ENCODE data around the gene GRIN2B. TPM values are rescaled to one million over a fixed set of nuclear protein-coding genes. Genes with fewer than 3 reads are reported as not detected.

GRIN2B gene
- total RNA-seq, 2 donors from 2014 or later = 2.1 to 8.1 TPM

DNA sequence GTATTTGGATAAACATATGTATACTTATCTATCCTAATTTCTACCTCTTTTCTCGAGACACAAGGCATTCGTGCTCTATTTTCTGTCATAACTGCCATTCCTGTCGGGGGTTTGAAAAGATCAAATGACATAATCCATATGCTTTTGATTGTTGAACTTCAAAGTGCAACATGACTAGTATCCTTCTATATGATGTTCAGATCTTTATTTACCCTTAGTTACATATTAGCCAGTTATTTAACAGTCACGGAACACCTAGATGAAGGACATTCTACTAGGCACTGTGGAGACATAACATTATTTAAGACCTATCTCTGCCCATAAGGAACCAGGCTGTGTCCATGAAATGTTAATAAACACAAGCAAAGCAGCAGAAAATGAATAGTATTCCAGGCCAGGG, 11.2 kb upstream of the GRIN2B start:
- TF ChIP-seq, protein P1, sequence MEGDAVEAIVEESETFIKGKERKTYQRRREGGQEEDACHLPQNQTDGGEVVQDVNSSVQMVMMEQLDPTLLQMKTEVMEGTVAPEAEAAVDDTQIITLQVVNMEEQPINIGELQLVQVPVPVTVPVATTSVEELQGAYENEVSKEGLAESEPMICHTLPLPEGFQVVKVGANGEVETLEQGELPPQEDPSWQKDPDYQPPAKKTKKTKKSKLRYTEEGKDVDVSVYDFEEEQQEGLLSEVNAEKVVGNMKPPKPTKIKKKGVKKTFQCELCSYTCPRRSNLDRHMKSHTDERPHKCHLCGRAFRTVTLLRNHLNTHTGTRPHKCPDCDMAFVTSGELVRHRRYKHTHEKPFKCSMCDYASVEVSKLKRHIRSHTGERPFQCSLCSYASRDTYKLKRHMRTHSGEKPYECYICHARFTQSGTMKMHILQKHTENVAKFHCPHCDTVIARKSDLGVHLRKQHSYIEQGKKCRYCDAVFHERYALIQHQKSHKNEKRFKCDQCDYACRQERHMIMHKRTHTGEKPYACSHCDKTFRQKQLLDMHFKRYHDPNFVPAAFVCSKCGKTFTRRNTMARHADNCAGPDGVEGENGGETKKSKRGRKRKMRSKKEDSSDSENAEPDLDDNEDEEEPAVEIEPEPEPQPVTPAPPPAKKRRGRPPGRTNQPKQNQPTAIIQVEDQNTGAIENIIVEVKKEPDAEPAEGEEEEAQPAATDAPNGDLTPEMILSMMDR (conservative IDR thresholded peaks at IDR 0.05) = no peak
- H3K4me1 ChIP-seq (ENCODE audit: control insufficient read depth, insufficient read depth, low read length) = no peaks in the 10 kb centered on the region
- no peak overlapping the region for H3K27ac ChIP-seq (ENCODE audit: low read depth, low read length)
- no peak overlapping the region for H3K9ac ChIP-seq (ENCODE audit: extremely low read depth, low read length, poor library complexity, severe bottlenecking)
- H3K4me1 Mint-ChIP-seq = no peaks in the 10 kb centered on the region
- H3K27me3 ChIP-seq (ENCODE audit: control insufficient read depth, insufficient read depth, low read length, poor library complexity, severe bottlenecking) = no peaks in the 10 kb centered on the region
- WGBS, 2 experiments (ENCODE audit: insufficient coverage in 1 of 2, insufficient read length in 1 of 2) = 89 to 100% methylated on average over 2 to 4 of the region's 4 CpGs
- no peak overlapping the region for H3K27ac Mint-ChIP-seq
- H3K9me3 Mint-ChIP-seq = no peaks in the 10 kb centered on the region
- DNase-seq = no peak
- H3K36me3 Mint-ChIP-seq (ENCODE audit: low read depth) = no peaks in the 10 kb centered on the region
- H3K27me3 Mint-ChIP-seq (ENCODE audit: insufficient read depth) = peaks cover 10% of the 10 kb centered on the region
- H3K9me3 ChIP-seq (ENCODE audit: control insufficient read depth, low read length) = no peaks in the 10 kb centered on the region
- no peak overlapping the region for H3K4me3 Mint-ChIP-seq
- no peaks in the 10 kb centered on the region for H3K36me3 ChIP-seq (ENCODE audit: control insufficient read depth, insufficient read depth, low read length)
- no peak overlapping the region for H3K4me3 ChIP-seq (ENCODE audit: low read length)

DNA sequence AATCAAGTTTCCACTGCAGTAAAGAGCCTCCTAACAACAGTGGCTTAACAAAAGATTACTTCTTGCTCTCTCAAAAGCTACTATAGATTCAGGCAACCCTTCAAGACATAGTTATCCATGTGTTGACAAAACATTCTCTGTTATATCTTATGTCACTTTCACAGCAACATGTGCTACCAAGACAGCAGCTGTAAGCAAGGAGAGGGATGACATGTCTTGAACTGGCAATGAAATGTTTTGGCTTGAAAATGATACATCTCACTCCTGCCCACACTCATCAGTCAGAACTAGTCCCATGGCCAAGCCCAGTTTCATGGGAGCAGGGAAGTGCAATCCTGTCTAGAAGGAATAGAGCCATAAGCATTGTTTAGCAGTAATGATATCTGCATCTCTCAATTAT, 10.7 kb upstream of the GRIN2B start:
- H3K27me3 ChIP-seq (ENCODE audit: control insufficient read depth, insufficient read depth, low read length, poor library complexity, severe bottlenecking) = no peaks in the 10 kb centered on the region
- no peaks in the 10 kb centered on the region for H3K4me1 ChIP-seq (ENCODE audit: control insufficient read depth, insufficient read depth, low read length)
- no peaks in the 10 kb centered on the region for H3K9me3 Mint-ChIP-seq
- no peak for DNase-seq
- no peaks in the 10 kb centered on the region for H3K36me3 Mint-ChIP-seq (ENCODE audit: low read depth)
- peaks cover 10% of the 10 kb centered on the region for H3K27me3 Mint-ChIP-seq (ENCODE audit: insufficient read depth)
- H3K4me3 ChIP-seq (ENCODE audit: low read length) = no peak overlapping the region
- no peaks in the 10 kb centered on the region for H3K36me3 ChIP-seq (ENCODE audit: control insufficient read depth, insufficient read depth, low read length)
- TF ChIP-seq, protein P1 (conservative IDR thresholded peaks at IDR 0.05) = no peak
- H3K9ac ChIP-seq (ENCODE audit: extremely low read depth, low read length, poor library complexity, severe bottlenecking) = no peak overlapping the region
- no peaks in the 10 kb centered on the region for H3K4me1 Mint-ChIP-seq
- H3K27ac Mint-ChIP-seq = no peak overlapping the region
- no peaks in the 10 kb centered on the region for H3K9me3 ChIP-seq (ENCODE audit: control insufficient read depth, low read length)
- H3K27ac ChIP-seq (ENCODE audit: low read depth, low read length) = no peak overlapping the region
- H3K4me3 Mint-ChIP-seq = no peak overlapping the region

DNA sequence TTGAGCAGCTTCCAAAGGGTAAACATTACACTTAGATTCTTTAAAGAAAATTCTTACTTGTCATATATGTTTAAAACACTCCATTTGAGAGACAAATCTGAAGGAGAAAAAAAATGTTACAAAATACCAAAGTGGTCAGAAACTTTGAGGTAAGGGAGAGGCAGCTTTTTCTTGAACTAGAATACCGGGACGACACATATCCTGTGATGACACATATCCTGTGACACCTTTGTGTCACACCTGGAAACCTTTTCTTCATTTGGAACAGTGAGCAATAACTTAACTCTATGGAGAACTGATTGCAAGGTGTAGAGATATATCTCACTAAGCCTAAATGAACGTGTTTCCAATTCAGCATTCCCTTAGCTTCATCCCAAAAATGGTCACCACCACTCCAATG, 4.6 kb upstream of the GRIN2B start:
- TF ChIP-seq, protein P1 (conservative IDR thresholded peaks at IDR 0.05) = no peak
- no peak overlapping the region for H3K27ac Mint-ChIP-seq
- no peak overlapping the region for H3K27ac ChIP-seq (ENCODE audit: low read depth, low read length)
- H3K27me3 Mint-ChIP-seq (ENCODE audit: insufficient read depth) = peaks cover 47% of the 10 kb centered on the region
- H3K4me3 ChIP-seq (ENCODE audit: low read length) = no peak overlapping the region
- H3K36me3 Mint-ChIP-seq (ENCODE audit: low read depth) = no peaks in the 10 kb centered on the region
- no peaks in the 10 kb centered on the region for H3K9me3 ChIP-seq (ENCODE audit: control insufficient read depth, low read length)
- no peaks in the 10 kb centered on the region for H3K36me3 ChIP-seq (ENCODE audit: control insufficient read depth, insufficient read depth, low read length)
- H3K4me3 Mint-ChIP-seq = no peak overlapping the region
- peaks cover 23% of the 10 kb centered on the region for H3K27me3 ChIP-seq (ENCODE audit: control insufficient read depth, insufficient read depth, low read length, poor library complexity, severe bottlenecking)
- peaks cover 3% of the 10 kb centered on the region for H3K4me1 Mint-ChIP-seq
- H3K9ac ChIP-seq (ENCODE audit: extremely low read depth, low read length, poor library complexity, severe bottlenecking) = no peak overlapping the region
- WGBS, 2 experiments (ENCODE audit: insufficient coverage in 1 of 2, insufficient read length in 1 of 2) = 91 to 94% methylated on average over 3 of the region's 3 CpGs
- H3K4me1 ChIP-seq (ENCODE audit: control insufficient read depth, insufficient read depth, low read length) = no peaks in the 10 kb centered on the region
- peaks cover 4% of the 10 kb centered on the region for H3K9me3 Mint-ChIP-seq
- no peak for DNase-seq
